ENCODE results near the gene JMJD4. TPM values are rescaled to one million over a fixed set of nuclear protein-coding genes. Genes with fewer than 3 reads are reported as not detected.
"Not testable (repeated sequence)": the region's sequence is repeated elsewhere in the genome, so short reads cannot be mapped to it uniquely, and the experiment has no call there.

Gene JMJD4
- total RNA-seq, 1 experiment from 2014 or later, result 20.7 TPM

DNA sequence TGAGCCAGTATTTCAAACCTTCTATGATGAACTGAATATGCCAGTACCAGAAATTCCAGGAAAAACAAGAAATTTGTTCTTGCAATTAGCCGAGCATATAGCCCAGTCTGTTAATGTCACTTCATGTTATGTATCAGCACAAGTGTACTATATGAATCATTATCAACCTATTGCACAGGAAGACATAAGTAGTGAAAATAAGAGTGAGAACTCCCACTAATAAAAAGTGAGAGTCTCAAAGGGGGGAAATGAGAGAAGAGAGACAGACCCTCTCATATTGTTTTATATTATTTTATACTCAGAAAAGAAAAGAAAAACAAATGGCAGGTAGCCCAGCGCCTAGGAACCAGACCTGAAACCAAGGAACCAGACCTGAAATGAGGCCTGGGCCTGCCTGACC is 16.2 kb downstream of the JMJD4 start:
- DNase-seq (ENCODE audit: low spot score), result no peak
- Histone ChIP-seq H3K9me3 (ENCODE audit: low read depth, low read length, poor library complexity, severe bottlenecking) (peaks cover 28% of the 10 kb centered on the region), H3K27ac (ENCODE audit: low read depth, low read length, poor library complexity, severe bottlenecking) (no peak overlapping the region)

DNA sequence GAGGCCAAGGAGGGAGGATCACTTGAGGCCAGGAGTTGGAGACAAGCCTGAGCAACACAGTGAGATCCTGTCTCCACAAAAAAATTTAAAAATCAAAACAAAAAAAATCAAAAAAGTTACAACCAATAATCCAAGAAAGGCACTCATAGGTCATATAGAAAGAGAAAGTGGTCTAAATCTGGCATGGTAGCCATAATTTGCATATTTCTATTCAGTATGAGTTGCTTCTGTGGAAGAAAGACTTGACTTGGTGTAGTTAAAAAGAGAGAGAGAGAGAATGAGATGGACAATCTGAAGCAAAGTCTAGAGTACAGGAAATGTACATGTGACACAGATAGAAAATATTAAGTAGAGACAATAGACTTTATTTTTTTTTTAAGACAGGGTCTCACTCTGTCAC is 22.5 kb downstream of the JMJD4 start:
- Histone ChIP-seq H3K36me3 (ENCODE audit: insufficient read depth, low read length, poor library complexity, severe bottlenecking) (no peaks in the 10 kb centered on the region), H3K4me3 (ENCODE audit: low read depth, low read length, poor library complexity, severe bottlenecking) (no peak overlapping the region), H3K27me3 (replicated peaks; ENCODE audit: insufficient read depth, low read depth, low read length, poor library complexity) (no peaks in the 10 kb centered on the region), H3K4me1 (ENCODE audit: insufficient read depth, low read length, poor library complexity, severe bottlenecking) (no peaks in the 10 kb centered on the region), H3K27ac (ENCODE audit: low read depth, low read length, poor library complexity, severe bottlenecking) (no peak overlapping the region), H3K9me3 (ENCODE audit: low read depth, low read length, poor library complexity, severe bottlenecking) (peaks cover 12% of the 10 kb centered on the region)
- no peak for DNase-seq (ENCODE audit: low spot score)
- intact Hi-C loops (cut with micrococcal nuclease; ENCODE audit: unreplicated experiment), result no loop called here
- POLR2A ChIA-PET (ENCODE audit: low non-redundant PET), result no interaction called here
- CTCF ChIA-PET, result no interaction called here
- BruUV-seq (replicated peaks), result no TSS peak
- TF ChIP-seq EZH2 (IDR thresholded peaks at IDR 0.05; ENCODE audit: borderline replicate concordance, low read depth, low read length, poor library complexity, severe bottlenecking), result no peak
- TF ChIP-seq, protein P1, sequence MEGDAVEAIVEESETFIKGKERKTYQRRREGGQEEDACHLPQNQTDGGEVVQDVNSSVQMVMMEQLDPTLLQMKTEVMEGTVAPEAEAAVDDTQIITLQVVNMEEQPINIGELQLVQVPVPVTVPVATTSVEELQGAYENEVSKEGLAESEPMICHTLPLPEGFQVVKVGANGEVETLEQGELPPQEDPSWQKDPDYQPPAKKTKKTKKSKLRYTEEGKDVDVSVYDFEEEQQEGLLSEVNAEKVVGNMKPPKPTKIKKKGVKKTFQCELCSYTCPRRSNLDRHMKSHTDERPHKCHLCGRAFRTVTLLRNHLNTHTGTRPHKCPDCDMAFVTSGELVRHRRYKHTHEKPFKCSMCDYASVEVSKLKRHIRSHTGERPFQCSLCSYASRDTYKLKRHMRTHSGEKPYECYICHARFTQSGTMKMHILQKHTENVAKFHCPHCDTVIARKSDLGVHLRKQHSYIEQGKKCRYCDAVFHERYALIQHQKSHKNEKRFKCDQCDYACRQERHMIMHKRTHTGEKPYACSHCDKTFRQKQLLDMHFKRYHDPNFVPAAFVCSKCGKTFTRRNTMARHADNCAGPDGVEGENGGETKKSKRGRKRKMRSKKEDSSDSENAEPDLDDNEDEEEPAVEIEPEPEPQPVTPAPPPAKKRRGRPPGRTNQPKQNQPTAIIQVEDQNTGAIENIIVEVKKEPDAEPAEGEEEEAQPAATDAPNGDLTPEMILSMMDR (conservative IDR thresholded peaks at IDR 0.05; ENCODE audit: low read depth, low read length), result no peak

More for the DNA sequence above, 16.2 kb downstream of the JMJD4 start:
- H3K27me3 ChIP-seq (replicated peaks; ENCODE audit: insufficient read depth, low read depth, low read length, poor library complexity), result no peaks in the 10 kb centered on the region
- BruUV-seq (replicated peaks), result no TSS peak
- no peak overlapping the region for H3K4me3 ChIP-seq (ENCODE audit: low read depth, low read length, poor library complexity, severe bottlenecking)
- H3K36me3 ChIP-seq (ENCODE audit: insufficient read depth, low read length, poor library complexity, severe bottlenecking), result no peaks in the 10 kb centered on the region
- CTCF ChIA-PET, result no interaction called here
- intact Hi-C loops (cut with micrococcal nuclease; ENCODE audit: unreplicated experiment), result no loop called here
- H3K4me1 ChIP-seq (ENCODE audit: insufficient read depth, low read length, poor library complexity, severe bottlenecking), result no peaks in the 10 kb centered on the region
- TF ChIP-seq, protein P1 (conservative IDR thresholded peaks at IDR 0.05; ENCODE audit: low read depth, low read length), result no peak
- no peak for TF ChIP-seq EZH2 (IDR thresholded peaks at IDR 0.05; ENCODE audit: borderline replicate concordance, low read depth, low read length, poor library complexity, severe bottlenecking)
- POLR2A ChIA-PET (ENCODE audit: low non-redundant PET), result no interaction called here

DNA sequence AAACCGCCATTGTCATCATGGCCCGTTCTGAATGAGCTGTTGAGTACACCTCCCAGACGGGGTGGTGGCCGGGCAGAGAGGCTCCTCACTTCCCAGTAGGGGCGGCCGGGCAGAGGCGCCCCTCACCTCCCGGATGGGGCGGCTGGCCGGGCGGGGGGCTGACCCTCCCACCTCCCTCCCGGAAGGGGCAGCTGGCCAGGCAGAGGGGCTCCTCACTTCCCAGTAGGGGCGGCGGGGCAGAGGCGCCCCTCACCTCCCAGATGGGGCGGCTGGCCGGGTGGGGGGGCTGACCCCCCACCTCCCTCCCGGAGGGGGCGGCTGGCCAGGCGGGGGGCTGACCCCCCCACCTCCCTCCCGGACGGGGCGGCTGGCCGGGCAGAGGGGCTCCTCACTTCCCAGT is 24.6 kb downstream of the JMJD4 start:
- H3K27me3 ChIP-seq (replicated peaks; ENCODE audit: insufficient read depth, low read depth, low read length, poor library complexity); CTCF ChIA-PET; intact Hi-C loops (cut with micrococcal nuclease; ENCODE audit: unreplicated experiment); H3K36me3 ChIP-seq (ENCODE audit: insufficient read depth, low read length, poor library complexity, severe bottlenecking); POLR2A ChIA-PET (ENCODE audit: low non-redundant PET); DNase-seq (ENCODE audit: low spot score); H3K4me3 ChIP-seq (ENCODE audit: low read depth, low read length, poor library complexity, severe bottlenecking); BruUV-seq (replicated peaks); H3K4me1 ChIP-seq (ENCODE audit: insufficient read depth, low read length, poor library complexity, severe bottlenecking); H3K27ac ChIP-seq (ENCODE audit: low read depth, low read length, poor library complexity, severe bottlenecking): not testable (repeated sequence)
- H3K9me3 ChIP-seq (ENCODE audit: low read depth, low read length, poor library complexity, severe bottlenecking), result peaks cover 12% of the 10 kb centered on the region

DNA sequence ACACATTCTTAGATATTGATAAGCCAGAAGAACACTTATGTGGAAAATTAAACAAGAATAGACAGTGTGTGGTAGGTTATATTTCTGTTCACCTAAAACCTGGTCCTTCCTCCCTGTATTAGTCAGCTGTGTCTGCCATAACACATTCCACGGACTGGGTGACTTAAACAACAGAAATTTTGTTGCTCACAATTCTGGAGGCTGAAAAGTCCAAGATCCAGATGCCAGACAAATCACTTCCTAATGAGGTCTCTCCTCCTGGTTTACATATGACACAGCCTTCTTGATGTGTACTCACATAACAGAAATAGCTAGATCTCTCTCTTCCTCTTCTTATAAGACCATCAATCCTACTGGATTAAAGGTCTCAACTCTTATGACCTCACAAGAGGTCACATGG is 25.7 kb downstream of the JMJD4 start:
- Histone ChIP-seq H3K27ac (ENCODE audit: low read depth, low read length, poor library complexity, severe bottlenecking) (no peak overlapping the region), H3K36me3 (ENCODE audit: insufficient read depth, low read length, poor library complexity, severe bottlenecking) (no peaks in the 10 kb centered on the region), H3K4me1 (ENCODE audit: insufficient read depth, low read length, poor library complexity, severe bottlenecking) (no peaks in the 10 kb centered on the region), H3K4me3 (ENCODE audit: low read depth, low read length, poor library complexity, severe bottlenecking) (no peak overlapping the region), H3K27me3 (replicated peaks; ENCODE audit: insufficient read depth, low read depth, low read length, poor library complexity) (no peaks in the 10 kb centered on the region), H3K9me3 (ENCODE audit: low read depth, low read length, poor library complexity, severe bottlenecking) (peaks cover 12% of the 10 kb centered on the region)
- intact Hi-C loops (cut with micrococcal nuclease; ENCODE audit: unreplicated experiment), result no loop called here
- CTCF ChIA-PET, result no interaction called here
- POLR2A ChIA-PET (ENCODE audit: low non-redundant PET), result no interaction called here
- no TSS peak for BruUV-seq (replicated peaks)
- no peak for DNase-seq (ENCODE audit: low spot score)
- TF ChIP-seq EZH2 (IDR thresholded peaks at IDR 0.05; ENCODE audit: borderline replicate concordance, low read depth, low read length, poor library complexity, severe bottlenecking), result no peak
- TF ChIP-seq, protein P1 (conservative IDR thresholded peaks at IDR 0.05; ENCODE audit: low read depth, low read length), result no peak
